ENCODE measurements around the gene SPOCK1. TPM values are rescaled to one million over a fixed set of nuclear protein-coding genes. Genes with fewer than 3 reads are reported as not detected.

Gene SPOCK1
- total and polyA plus RNA-seq, 12 donors = 13.7 to 70.3 (median 28.6) TPM

- ATAC-seq = no peak
- no peak for DNase-seq
- Histone ChIP-seq H3K36me3 (no peaks in the 10 kb centered on the region), H3K9me3 (no peaks in the 10 kb centered on the region), H3K4me3 (no peak overlapping the region), H3K27ac (no peak overlapping the region), H3K4me1 (no peaks in the 10 kb centered on the region), H3K27me3 (no peaks in the 10 kb centered on the region)
- 80 to 81% methylated on average over 3 of the region's 3 CpGs for WGBS, 2 donors
- intact Hi-C loops (cut with DNase I) = no loop called here
- no peak for TF ChIP-seq CTCF (IDR thresholded peaks at IDR 0.05)
Observed at GRCh38 chr5:137174196-137174595, 324.9 kb downstream of the SPOCK1 start.

DNA sequence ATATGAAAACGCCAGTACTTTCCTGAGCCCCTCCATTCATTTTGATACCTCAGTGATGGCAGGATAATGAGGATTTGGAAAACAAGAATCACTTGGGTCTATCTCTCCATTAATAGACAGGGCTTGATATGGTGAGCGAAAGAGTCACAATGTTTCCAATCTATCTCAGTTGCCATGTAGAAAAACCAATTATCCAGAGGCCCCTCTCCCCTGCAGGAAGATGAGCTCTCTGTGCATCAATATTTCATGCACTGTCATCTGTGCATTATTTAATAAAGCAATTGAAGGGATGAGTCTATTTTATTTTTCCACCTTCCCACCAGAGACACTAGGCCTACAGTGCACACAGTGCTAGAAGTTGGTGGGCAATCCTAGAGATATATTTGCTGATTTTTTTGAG is 326.9 kb downstream of the SPOCK1 start:
- intact Hi-C loops (cut with DNase I) = no loop called here
- ATAC-seq = no peak

DNA sequence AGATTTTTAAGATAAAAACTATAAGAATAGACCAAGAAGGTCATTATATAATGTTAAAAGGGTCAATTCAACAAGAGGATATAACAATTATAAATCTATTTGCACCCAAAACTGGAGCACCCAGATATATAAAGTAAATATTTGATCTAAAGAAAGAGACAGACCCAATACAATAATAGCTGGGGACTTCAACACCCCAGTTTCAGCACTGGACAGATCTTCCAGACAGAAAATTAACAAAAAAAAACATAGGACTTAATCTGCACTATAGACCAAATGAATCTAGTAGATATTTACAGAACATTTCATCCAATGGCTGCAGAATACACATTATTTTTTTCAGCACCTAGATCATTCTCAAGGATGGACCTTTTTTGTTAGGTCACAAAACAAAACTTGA is 331.9 kb downstream of the SPOCK1 start:
- ATAC-seq (no peak), DNase-seq (no peak)
- no peak for TF ChIP-seq CTCF (IDR thresholded peaks at IDR 0.05)
- no peak overlapping the region for H3K4me3 ChIP-seq
- H3K36me3 ChIP-seq = no peaks in the 10 kb centered on the region
- intact Hi-C loops (cut with DNase I) = no loop called here
- no peaks in the 10 kb centered on the region for H3K9me3 ChIP-seq
- H3K27me3 ChIP-seq = no peaks in the 10 kb centered on the region
- H3K27ac ChIP-seq = no peak overlapping the region
- H3K4me1 ChIP-seq = no peaks in the 10 kb centered on the region

More for the DNA sequence above, 326.9 kb downstream of the SPOCK1 start:
- 69 to 84% methylated on average over 2 of the region's 2 CpGs for WGBS, 2 donors
- Histone ChIP-seq H3K27me3 (no peaks in the 10 kb centered on the region), H3K27ac (no peak overlapping the region), H3K9me3 (no peaks in the 10 kb centered on the region), H3K36me3 (no peaks in the 10 kb centered on the region), H3K4me1 (no peaks in the 10 kb centered on the region), H3K4me3 (no peak overlapping the region)
- no peak for TF ChIP-seq CTCF (IDR thresholded peaks at IDR 0.05)
- no peak for DNase-seq

- DNase-seq (no peak), ATAC-seq (no peak)
- intact Hi-C loops (cut with DNase I) = no loop called here
- Histone ChIP-seq H3K36me3 (no peaks in the 10 kb centered on the region), H3K27ac (no peak overlapping the region), H3K9me3 (no peaks in the 10 kb centered on the region), H3K4me1 (no peaks in the 10 kb centered on the region), H3K27me3 (no peaks in the 10 kb centered on the region), H3K4me3 (no peak overlapping the region)
- no peak for TF ChIP-seq CTCF (IDR thresholded peaks at IDR 0.05)
- 88 to 100% methylated on average over 1 of the region's 1 CpG for WGBS, 2 donors
Observed at GRCh38 chr5:137164961-137165360, 334.2 kb downstream of the SPOCK1 start.

- no peak overlapping the region for H3K27ac ChIP-seq
- no peaks in the 10 kb centered on the region for H3K27me3 ChIP-seq
- DNase-seq (no peak), ATAC-seq (no peak)
- no peak for TF ChIP-seq CTCF (IDR thresholded peaks at IDR 0.05)
- no peaks in the 10 kb centered on the region for H3K4me1 ChIP-seq
- no peaks in the 10 kb centered on the region for H3K9me3 ChIP-seq
- 84 to 88% methylated on average over 1 of the region's 1 CpG for WGBS, 2 donors
- intact Hi-C loops (cut with DNase I) = no loop called here
- H3K36me3 ChIP-seq = no peaks in the 10 kb centered on the region
- H3K4me3 ChIP-seq = no peak overlapping the region
Observed at GRCh38 chr5:137164536-137164935, 334.6 kb downstream of the SPOCK1 start.
